Sciatic nerve (tissue), 2 donors: Measurements from ENCODE around the gene ADAT3. TPM values are rescaled to one million over a fixed set of nuclear protein-coding genes. Genes with fewer than 3 reads are reported as not detected.
"Not testable (repeated sequence)": the region's sequence is repeated elsewhere in the genome, so short reads cannot be mapped to it uniquely, and the experiment has no call there.

Source experiments
- ATAC-seq: fragments of 200-7000 bp; cut with Tn5 transposase; one replicate; pipeline ENCODE4 v1.9.1; 2020; ENCODE audit warnings: mild to moderate bottlenecking, moderate library complexity
- DNase-seq: peaks from one replicate; pipeline ENCODE4 v3.0.0-alpha.2; 2020; ENCODE audit warnings: low spot score
- intact Hi-C: fragments of 100-400 bp; cut with DNase I; formaldehyde crosslinking; loops from one replicate; pipeline ENCODE4 v1.14.2; 2022
- total RNA-seq: library from RNA; stranded (reverse); fragmentation: NEBNext Ultra II Directional; extraction: Animal tissue kit (Norgen Biotek cat#: 25700); gene quantifications from one replicate; pipeline ENCODE4 v1.2.1, GENCODE V29; 2021
- donor health status: DM: no; HTN: no; CAD: no.
- donor health status: DM: no; HTN: no; CAD: no.

Gene ADAT3
- total RNA-seq, 1 donor from 2014 or later = 4.3 TPM

DNA sequence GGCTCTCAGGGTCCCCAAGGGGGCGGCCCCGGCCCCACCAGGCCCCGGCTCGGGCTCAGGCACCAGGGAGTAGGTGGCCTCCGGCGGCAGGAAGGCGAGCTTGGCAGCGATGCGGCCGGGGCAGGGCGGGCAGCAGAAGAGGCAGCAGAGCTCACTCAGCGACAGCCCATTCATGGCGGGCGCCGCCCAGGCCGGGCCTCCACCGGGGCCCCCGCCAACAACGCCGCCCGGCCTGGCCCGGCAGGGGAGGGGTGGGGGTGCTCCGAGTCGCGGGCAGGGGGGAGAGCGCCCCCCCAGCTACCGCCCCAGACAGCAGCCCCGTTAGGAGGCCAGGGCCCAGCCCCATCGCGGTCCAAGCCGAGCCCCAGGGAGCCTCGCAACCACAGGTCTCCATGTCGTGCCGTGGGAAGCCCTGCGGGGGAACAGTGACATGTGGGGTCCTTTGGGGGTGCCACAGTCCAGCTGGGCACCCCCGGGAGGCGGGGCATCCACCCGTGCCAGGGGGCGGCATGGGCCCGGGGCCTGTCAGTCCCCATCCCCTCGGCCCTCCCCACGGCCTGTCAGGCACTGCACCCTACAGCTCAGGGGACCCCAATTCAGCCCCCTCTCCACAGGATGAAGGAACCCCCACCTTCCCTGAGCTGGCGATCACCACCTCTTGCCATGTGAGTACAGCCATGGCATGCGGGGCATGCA lies 23.7 kb upstream of the ADAT3 start:
- ATAC-seq, intact Hi-C loops, DNase-seq: not testable (repeated sequence)

DNA sequence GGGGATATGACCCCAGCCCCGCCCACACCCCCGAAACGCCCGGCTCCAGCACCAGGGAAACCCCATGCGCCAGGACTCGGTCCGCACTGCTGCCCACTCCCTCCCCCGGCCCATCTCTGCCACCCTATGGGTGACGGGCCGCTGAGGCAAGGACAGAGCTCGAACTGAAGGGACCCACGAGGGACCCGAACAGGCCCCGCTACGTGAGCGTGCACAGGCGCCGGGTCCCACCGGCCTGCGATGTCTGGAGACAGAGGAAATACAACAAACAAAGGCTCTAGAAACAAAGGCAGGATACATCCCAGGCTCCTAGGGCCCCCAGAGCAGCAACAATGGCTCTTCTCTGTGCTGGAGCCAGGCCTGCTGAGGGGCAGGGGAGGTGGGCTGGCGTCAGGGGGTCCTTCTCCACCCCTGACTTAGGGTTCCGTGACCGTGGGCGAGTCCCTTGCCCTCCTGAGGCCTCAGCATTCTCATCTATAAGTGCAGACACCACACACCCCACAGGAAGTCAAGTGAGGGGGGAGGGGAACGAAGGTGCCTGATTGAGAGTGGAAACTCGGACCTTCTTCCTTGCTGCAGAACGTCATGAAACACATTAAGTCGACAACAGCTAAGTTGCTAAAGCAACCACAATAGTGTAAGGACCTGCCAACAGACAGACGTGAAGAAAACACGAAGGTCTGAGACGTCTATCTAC lies 23.0 kb upstream of the ADAT3 start:
- DNase-seq (no peak), ATAC-seq (peak; percentile 2)
- intact Hi-C loops = no loop called here

DNA sequence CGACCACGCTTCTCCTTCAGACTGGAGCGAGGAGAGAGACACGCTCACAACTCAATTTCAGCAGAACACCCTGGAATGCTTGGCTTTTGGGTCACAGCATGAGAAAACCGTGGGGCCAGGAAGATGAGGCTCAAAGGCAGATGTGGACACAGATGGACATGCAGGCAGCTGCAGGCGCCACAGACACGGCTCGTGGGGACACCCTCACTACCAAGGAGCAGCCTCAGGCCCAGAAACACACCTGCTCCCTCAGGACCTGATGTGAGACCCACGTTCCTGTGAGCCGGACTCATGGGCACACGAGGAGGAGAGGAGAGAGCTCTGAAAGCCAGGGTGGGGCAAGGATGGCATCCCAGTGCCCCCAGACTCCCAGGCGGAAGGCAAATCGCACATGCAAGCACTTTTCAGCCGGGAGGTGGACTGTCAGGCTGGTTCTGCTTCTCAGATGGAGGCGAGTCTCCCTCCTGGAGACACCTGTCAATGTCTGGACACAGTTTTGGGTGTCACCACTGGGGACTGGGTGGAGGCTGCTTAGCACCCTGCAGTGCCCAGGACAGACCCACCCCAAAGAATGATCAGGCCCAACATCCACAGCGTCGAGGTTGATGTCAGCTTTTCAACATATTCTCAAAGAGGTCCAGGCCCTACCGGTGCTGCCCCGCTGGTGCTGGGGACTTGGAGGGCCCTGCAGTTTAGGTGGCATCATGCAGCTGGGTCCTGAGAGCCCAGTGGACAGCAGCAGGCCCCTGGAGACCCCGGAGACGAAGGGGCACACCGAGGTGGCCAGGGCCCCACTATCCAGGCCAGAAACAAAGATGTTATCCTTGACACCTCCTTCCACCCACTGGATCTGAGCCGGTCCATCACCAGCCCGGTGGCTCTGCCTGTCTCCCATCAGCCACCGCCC lies 22.2 kb upstream of the ADAT3 start:
- DNase-seq (no peak), ATAC-seq (no peak)
- intact Hi-C loops = no loop called here

DNA sequence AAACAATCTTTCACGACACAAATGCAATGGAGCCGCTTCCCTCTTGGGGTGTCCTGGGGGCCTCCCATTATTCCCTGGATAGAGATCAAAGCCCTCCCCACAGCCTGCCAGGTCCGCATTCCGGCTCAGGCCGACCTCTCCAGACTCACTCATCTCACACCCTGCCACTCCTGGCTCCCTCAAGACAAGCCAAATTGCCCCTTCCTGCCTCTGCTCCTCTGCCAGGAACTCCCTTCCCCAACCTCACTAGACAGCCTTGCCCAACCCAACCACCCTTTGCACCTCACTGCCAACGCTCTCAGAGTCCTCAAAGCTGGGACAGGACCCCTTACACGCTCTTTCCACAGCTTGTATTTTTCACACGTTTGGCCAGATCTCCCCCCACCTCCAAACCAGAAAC lies 21.4 kb upstream of the ADAT3 start:
- DNase-seq = no peak
- no peak for ATAC-seq
- intact Hi-C loops = no loop called here

DNA sequence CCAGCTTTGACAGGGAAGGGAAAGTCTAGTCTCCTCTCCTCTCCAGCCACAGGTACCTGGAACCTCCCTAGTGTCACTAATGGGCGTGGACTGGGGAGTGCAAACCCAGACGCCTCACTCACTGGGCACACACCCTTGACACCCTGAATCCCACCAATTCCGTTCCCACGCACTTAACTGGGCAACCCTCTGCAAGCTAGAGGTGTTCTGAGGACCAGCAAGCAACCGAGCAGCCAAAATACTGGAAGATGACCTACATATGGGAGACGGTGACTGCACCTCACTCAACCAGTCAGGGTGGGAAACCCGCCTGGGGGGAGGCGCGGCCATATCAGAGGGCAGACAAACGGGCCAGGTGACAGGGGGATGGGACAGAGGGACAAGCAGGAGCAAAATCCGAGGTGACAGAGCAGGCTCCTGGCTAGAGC lies 20.9 kb upstream of the ADAT3 start:
- ATAC-seq (no peak), DNase-seq (no peak)
- intact Hi-C loops = no loop called here

DNA sequence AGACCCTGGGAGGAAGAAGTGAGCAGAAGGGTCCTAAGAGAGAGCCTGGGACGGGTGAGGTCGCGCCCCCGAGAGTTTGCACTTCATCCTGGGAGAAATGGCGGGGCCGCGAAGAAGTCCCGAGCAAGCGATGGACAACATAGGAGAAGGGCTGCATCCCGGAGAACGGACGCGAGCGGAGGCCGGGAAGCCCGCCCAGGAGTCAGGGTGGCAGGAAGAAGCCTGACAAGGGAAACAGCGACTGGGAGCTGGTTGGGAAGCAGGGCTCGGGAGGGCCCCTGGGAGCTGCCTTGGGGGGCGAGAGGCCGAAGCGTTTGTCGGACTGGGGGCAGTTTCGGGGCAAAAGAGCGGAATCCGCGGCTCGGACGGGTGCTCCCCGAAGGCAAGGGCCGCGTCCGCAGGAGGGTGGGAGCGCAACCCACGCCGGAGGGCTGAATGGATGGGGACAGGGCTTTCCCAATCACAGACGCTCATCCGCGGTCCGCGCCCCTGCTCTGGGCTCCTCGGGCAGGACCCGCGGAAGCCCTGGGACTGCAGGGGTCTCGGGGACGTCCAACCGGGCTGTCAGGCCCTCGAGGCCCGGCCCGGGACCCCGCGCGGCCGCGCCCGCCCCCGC lies 20.4 kb upstream of the ADAT3 start:
- DNase-seq (no peak), ATAC-seq (no peak)
- intact Hi-C loops = no loop called here

DNA sequence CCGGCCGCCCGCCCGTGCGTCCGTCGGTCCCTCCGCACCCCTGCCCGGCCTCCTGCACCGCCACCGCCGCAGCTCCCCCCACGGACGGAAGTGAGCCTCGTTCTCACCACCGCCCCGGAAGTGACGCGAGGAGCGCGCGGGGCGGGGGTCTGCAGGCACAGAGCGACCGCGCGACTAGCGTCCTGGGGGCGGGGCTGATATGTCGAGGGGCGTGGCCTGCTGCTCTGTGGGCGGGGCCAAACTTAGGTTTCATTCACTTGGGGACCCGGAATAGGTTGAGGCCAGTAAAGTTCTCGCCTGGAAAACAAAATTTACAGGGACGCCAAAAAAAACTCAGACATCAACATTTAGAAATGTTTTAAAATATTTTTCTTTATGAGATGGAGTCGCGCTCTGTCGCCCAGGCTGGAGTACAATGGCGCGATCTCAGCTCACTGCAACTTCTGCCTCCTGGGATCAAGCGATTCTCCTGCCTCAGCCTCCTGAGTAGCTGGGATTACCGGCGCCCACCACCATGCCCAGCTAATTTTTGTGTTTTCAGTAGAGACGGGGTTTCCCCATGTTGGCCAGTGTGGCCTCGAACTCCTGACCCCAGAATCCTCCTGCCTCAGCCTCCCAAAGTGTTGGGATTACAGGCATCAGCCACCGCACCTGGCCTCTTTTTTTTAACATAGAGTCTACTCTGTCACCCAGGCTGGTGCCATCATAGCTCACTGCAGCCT lies 19.6 kb upstream of the ADAT3 start, which contains the start of gene ABHD17A:
TSS of gene ABHD17A (minus strand) at position 99 of the 722 bp plus-strand sequence. CDS start 3,930 bp downstream, outside the sequence.
- ATAC-seq = peak; percentile 97

DNA sequence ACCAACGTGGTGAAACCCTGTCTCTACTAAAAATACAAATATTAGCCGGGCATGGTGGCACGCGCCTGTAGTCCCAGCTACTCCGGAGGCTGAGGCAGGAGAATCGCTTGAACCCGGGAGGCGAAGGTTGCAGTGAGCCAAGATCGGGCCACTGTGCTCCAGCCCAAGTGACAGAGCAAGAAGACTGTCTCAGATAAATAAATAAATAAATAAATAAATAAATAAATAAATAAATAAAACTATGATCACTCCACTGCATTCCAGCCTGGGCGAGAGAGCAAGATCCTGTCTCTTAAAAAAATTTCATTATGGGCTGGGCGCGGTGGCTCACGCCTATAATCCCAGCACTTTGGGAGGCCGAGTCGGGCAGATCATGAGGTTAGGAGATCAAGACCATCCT lies 18.8 kb upstream of the ADAT3 start:
- intact Hi-C loops, ATAC-seq, DNase-seq: not testable (repeated sequence)

More for the DNA sequence above, 19.6 kb upstream of the ADAT3 start, which contains the start of gene ABHD17A:
- peak; percentile 97 for DNase-seq
- intact Hi-C loops = not testable (repeated sequence)

DNA sequence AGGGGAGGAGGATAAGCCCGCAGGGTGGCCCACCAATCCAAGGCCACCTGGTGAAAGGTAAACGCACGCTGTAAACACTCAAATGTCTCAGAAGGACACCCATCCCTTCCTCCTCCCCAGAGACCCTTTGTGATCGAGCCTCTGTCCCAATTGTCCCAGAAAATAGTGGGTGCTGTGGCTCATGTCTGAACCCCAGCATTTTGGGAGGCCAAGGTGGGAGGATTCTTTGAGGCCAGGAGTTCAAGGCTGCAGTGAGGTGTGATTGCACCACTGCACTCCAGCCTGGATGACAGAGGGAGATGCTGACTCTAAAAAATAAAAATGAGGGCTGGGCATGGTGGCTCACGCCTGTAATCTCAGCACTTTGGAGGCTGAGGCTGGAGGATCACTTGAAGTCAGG lies 16.8 kb upstream of the ADAT3 start:
- DNase-seq (no peak), ATAC-seq (no peak)
- intact Hi-C loops = no loop called here

DNA sequence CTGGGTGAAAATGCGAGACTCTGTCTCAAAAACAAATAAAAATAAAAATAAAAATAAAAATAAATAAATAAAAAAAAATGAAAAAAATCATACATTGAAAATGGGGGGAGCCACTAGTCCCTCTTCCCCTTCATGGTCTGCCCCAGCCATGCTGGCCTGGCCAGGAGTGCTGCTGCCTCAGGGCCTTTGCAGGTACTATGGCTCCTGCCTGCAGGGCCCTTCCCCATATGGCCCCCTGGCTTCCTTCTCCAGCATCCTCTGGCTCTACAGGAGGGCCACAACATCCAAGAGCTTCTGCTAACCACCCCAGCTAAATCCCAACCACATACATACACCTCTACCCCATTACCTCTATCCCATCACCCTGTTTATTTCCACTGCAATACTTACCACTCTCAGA lies 15.3 kb upstream of the ADAT3 start:
- ATAC-seq (no peak), DNase-seq (no peak)
- intact Hi-C loops = no loop called here

DNA sequence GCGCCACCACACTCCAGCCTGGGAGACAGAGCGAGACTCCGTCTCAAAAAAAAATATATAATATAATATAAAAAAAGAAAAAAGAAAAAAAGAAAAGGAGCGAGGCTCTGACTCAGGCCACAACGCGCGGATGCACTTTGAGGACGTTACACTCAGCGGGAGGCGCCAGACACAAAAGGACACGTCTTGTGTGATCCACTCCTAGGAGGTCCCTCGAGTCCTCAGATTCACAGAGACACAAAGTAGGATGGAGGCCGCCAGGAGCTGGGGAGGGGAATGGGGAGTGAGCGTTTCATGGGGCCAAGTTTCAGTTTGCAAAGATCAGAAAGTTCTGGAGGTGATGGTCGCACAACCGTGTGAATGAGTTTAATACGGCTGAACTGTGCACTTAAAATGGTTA lies 11.4 kb upstream of the ADAT3 start:
- intact Hi-C loops = no loop called here
- no peak for DNase-seq
- no peak for ATAC-seq

DNA sequence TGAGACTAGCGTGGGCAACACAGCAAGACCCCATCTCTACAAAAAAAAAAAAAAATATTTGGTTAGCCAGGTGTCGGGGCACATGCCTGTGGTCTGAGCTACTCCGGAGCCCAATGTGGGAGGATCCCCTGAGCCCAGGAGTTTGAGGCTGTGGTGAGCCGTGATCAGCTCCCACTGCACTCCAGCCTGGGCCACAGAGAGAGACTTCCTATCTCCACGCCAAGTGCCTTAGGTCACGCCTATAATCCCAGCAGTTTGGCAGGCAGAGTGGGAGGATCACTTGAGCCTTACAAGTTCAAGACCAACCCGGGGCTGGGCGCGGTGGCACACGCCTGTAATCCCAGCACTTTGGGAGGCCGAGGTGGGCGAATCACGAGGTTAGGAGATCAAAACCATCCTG lies 8.7 kb upstream of the ADAT3 start:
- DNase-seq (no peak), ATAC-seq (no peak)
- intact Hi-C loops = no loop called here

DNA sequence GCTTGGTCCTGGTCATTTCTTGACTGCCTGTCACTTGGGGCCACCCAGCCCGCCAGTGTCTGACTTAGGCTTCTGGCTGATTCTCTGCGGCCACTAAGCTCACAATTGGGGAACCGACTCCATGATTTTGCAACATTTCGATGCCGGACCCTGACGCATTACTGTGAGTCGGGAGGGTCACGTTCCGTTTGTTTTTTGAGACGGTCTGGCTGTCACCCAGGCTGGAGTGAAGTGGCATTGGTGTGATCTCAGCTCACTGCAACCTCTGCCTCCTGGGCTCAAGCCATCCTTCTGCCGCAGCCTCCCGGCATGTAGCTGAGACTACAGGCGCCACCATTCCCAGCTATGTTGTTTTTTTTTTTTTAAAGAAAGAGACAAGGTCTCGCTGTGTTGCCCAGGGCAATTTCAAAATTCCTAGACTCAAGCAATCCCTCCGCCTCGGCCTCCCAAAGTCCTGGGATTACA lies 3.2 kb upstream of the ADAT3 start:
- intact Hi-C loops = no loop called here
- DNase-seq = no peak
- ATAC-seq = no peak

DNA sequence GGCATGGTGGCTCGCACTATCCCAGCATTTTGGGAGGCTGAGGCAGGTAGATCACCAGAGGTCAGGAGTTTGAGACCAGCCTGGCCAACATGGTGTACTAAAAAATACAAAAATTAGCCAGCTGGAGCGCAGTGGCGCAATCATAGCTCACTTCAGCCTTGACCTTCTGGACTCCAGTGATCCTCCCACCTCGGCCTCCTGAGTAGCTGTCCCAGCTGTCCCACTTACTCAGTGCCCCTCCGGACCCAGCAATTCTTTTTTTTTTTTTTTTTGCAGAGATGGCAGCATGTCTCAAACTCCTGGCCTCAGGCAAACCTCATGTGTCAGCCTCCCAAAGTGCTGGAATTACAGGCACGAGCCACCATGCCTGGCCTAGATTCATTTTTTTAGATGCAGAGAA lies 2.3 kb upstream of the ADAT3 start:
- no peak for ATAC-seq
- intact Hi-C loops = no loop called here

DNA sequence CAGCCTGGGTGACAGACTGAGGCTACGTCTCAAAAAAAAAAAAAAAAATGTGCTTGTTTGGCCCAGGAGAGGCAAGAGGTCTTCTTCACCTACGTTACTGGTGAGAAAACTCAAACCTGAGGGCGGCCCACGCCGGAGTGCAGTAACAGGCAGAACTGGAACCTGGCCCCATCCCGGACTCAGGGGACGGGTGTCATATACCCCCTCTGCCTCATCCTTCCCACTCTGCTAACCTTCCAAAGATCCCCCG lies 414 bp upstream of the ADAT3 start:
- intact Hi-C loops = no loop called here
- ATAC-seq (peak; percentile 0), DNase-seq (no peak)

More for the DNA sequence above, 2.3 kb upstream of the ADAT3 start:
- no peak for DNase-seq

DNA sequence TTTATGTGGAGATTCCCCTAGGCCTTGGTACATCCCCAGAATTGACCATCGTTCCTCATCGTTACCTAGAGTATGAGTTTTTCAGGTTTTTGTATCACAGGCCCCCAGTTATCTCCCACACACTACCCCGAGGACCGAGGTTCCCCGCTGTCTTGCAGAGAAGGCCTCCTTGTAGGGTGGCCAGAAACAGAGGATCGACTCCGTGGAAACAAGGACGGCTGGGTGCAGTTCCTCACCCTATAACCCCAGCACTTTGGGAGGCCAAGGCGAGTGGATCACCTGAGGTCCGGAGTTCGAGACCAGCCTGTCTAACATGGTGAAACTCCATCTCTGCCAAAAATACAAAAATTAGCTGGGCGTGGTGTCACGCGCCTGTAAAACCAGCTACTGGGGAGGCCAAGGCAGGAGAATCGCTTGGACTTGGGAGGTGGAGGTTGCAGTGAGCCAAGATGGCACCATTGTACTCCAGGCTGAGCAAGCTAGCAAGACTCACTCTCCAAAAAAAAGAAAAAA lies 720 bp downstream of the ADAT3 start:
- DNase-seq (no peak), ATAC-seq (no peak)
- intact Hi-C loops = no loop called here

DNA sequence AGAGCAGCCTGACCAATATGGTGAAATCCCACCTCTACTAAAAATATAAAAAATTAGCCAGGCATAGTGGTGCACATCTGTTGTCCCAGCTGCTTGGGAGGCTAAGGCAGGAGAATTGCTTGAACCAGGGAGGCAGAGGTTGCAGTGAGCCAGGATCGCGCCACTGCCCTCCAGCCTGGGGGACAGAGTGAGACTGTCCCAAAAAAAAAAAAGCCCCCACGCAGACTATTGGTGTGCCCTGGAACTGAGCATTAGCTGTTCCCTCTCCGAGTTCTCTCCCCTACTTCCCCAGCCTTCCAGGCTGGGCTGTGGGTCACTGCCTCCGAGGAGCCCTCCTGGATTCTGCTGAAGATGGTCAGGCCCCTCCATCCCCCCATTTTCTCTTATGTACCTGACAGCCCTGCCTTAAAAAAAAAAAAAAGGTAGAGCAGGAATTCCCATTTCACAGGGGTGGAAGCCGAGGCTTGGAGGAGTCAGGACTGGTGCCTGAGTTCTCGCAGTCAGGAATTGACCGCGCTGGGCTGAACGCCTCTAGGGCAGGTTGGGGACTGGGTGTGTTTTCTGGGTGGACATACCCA lies 1.9 kb downstream of the ADAT3 start:
- intact Hi-C loops = no loop called here
- no peak for ATAC-seq
- no peak for DNase-seq
